ENCODE measurements around the gene KCTD18. TPM values are rescaled to one million over a fixed set of nuclear protein-coding genes. Genes with fewer than 3 reads are reported as not detected.

Gene KCTD18
- total RNA-seq, 1 experiment from 2014 or later = 14.7 TPM

DNA sequence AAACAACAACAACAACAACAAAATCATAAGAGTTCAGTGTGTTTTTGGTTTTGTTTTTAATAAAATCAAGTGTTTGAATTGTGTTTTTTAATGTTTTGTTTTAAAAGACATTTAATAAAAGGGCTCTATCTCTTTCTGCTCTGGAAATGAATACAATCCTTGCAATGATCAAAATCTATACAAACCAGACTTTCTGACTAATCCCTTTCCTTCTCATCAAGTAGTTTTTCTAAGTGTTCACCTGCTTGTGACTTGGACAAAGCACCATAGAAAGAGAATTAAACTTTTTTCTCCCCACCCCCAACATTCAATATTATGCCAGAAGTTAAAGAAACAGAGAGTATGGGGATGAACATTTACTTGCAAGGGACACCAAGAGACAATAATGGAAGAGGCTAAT is 61.4 kb downstream of the KCTD18 start:
- TF ChIP-seq SIN3A (IDR thresholded peaks at IDR 0.05; ENCODE audit: borderline replicate concordance, insufficient read depth, low read depth, low read length) (no peak), POLR2AphosphoS5 (IDR thresholded peaks at IDR 0.05; ENCODE audit: low read depth, low read length) (no peak), TCF7L2 (IDR thresholded peaks at IDR 0.05; ENCODE audit: low read depth, low read length) (no peak)
- TF ChIP-seq, protein P1, sequence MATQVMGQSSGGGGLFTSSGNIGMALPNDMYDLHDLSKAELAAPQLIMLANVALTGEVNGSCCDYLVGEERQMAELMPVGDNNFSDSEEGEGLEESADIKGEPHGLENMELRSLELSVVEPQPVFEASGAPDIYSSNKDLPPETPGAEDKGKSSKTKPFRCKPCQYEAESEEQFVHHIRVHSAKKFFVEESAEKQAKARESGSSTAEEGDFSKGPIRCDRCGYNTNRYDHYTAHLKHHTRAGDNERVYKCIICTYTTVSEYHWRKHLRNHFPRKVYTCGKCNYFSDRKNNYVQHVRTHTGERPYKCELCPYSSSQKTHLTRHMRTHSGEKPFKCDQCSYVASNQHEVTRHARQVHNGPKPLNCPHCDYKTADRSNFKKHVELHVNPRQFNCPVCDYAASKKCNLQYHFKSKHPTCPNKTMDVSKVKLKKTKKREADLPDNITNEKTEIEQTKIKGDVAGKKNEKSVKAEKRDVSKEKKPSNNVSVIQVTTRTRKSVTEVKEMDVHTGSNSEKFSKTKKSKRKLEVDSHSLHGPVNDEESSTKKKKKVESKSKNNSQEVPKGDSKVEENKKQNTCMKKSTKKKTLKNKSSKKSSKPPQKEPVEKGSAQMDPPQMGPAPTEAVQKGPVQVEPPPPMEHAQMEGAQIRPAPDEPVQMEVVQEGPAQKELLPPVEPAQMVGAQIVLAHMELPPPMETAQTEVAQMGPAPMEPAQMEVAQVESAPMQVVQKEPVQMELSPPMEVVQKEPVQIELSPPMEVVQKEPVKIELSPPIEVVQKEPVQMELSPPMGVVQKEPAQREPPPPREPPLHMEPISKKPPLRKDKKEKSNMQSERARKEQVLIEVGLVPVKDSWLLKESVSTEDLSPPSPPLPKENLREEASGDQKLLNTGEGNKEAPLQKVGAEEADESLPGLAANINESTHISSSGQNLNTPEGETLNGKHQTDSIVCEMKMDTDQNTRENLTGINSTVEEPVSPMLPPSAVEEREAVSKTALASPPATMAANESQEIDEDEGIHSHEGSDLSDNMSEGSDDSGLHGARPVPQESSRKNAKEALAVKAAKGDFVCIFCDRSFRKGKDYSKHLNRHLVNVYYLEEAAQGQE (IDR thresholded peaks at IDR 0.05; ENCODE audit: insufficient read depth in 1 of 2, low read depth in 2 of 2, low read length in 1 of 2) = no peak
- TF ChIP-seq, protein P2, sequence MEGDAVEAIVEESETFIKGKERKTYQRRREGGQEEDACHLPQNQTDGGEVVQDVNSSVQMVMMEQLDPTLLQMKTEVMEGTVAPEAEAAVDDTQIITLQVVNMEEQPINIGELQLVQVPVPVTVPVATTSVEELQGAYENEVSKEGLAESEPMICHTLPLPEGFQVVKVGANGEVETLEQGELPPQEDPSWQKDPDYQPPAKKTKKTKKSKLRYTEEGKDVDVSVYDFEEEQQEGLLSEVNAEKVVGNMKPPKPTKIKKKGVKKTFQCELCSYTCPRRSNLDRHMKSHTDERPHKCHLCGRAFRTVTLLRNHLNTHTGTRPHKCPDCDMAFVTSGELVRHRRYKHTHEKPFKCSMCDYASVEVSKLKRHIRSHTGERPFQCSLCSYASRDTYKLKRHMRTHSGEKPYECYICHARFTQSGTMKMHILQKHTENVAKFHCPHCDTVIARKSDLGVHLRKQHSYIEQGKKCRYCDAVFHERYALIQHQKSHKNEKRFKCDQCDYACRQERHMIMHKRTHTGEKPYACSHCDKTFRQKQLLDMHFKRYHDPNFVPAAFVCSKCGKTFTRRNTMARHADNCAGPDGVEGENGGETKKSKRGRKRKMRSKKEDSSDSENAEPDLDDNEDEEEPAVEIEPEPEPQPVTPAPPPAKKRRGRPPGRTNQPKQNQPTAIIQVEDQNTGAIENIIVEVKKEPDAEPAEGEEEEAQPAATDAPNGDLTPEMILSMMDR (IDR thresholded peaks at IDR 0.05) = no peak
- no TSS peak for BruUV-seq (replicated peaks)
- CTCF ChIA-PET = no interaction called here
- POLR2A ChIA-PET = no interaction called here
- ATAC-seq = no peak
- peaks cover 25% of the 10 kb centered on the region for H3K36me3 ChIP-seq (ENCODE audit: control insufficient read depth, insufficient read depth, low read length)
- H3K27ac ChIP-seq (ENCODE audit: low read length) = no peak overlapping the region
- no peak for DNase-seq (ENCODE audit: low read depth, low spot score)
- intact Hi-C loops (cut with micrococcal nuclease; ENCODE audit: unreplicated experiment) = no loop called here
- H3K4me1 ChIP-seq (ENCODE audit: control insufficient read depth, insufficient read depth, low read length) = no peaks in the 10 kb centered on the region
- no peaks in the 10 kb centered on the region for H3K27me3 ChIP-seq (ENCODE audit: control insufficient read depth, insufficient read depth, low read length)
- no peak overlapping the region for H3K4me3 ChIP-seq (ENCODE audit: low read depth in 2 of 2, low read length in 2 of 2)
- H3K9me3 ChIP-seq (ENCODE audit: control insufficient read depth, insufficient read depth, low read depth, low read length) = no peaks in the 10 kb centered on the region
- in situ Hi-C loops (cut with HindIII; ENCODE audit: low pct_unique_long_range_greater_than_20kb, low sequenced_read_pairs) = no loop called here

DNA sequence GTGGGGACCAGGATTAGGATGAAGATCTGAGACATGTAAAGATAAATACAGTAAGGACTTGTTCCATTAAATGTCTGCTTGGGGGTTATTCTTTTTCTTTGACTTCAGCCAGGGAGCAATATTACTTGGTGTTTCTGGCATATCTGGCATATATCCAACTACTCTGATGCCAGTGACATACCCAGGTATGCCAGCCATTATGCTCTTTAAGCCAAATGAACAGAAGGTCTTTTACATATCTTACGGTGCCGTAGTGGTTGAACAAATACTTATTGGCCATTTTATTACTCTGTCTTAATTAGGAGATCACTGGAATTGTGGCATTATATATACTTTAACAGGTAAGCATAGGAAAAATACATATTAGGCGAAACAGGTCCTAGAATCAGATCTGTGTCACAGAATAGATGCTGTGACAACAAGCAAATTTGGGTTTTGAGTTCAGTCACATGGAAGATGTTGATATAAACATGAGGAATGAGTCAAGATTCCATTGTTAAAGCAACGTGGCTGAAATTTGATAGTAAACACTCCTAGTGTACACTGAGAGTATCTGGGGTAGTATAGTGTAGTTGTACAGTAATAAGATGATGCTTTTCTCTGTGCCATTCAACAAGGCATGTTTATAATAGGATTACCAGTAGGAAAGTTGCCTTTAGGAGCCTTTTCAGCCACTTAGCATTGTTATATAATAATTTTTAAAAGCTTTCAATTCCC is 62.6 kb downstream of the KCTD18 start:
- Histone ChIP-seq H3K36me3 (ENCODE audit: control insufficient read depth, insufficient read depth, low read length) (peaks cover 32% of the 10 kb centered on the region), H3K27ac (ENCODE audit: low read length) (no peak overlapping the region), H3K4me3 (ENCODE audit: low read depth in 2 of 2, low read length in 2 of 2) (no peak overlapping the region), H3K4me1 (ENCODE audit: control insufficient read depth, insufficient read depth, low read length) (no peaks in the 10 kb centered on the region), H3K27me3 (ENCODE audit: control insufficient read depth, insufficient read depth, low read length) (no peaks in the 10 kb centered on the region), H3K9me3 (ENCODE audit: control insufficient read depth, insufficient read depth, low read depth, low read length) (no peaks in the 10 kb centered on the region)
- in situ Hi-C loops (cut with HindIII; ENCODE audit: low pct_unique_long_range_greater_than_20kb, low sequenced_read_pairs) = no loop called here
- no peak for TF ChIP-seq TCF7L2 (IDR thresholded peaks at IDR 0.05; ENCODE audit: low read depth, low read length)
- no peak for TF ChIP-seq POLR2AphosphoS5 (IDR thresholded peaks at IDR 0.05; ENCODE audit: low read depth, low read length)
- TF ChIP-seq, protein P2 (IDR thresholded peaks at IDR 0.05) = no peak
- TF ChIP-seq, protein P1 (IDR thresholded peaks at IDR 0.05; ENCODE audit: insufficient read depth in 1 of 2, low read depth in 2 of 2, low read length in 1 of 2) = no peak
- TF ChIP-seq SIN3A (IDR thresholded peaks at IDR 0.05; ENCODE audit: borderline replicate concordance, insufficient read depth, low read depth, low read length) = no peak
- POLR2A ChIA-PET = no interaction called here
- no TSS peak for BruUV-seq (replicated peaks)
- DNase-seq (ENCODE audit: low read depth, low spot score) (no peak), ATAC-seq (no peak)
- intact Hi-C loops (cut with micrococcal nuclease; ENCODE audit: unreplicated experiment) = no loop called here
- CTCF ChIA-PET = no interaction called here

Measured in Panc1 (cell line).